Cardiac septum (tissue), 1 donor: ENCODE data around the gene A2M. TPM values are rescaled to one million over a fixed set of nuclear protein-coding genes. Genes with fewer than 3 reads are reported as not detected.

Experiments used
- DNase-seq: peaks from one replicate; pipeline ENCODE4 v3.0.0-alpha.2; 2020; ENCODE audit warnings: low spot score
- intact Hi-C: fragments of 100-400 bp; cut with DNase I; formaldehyde crosslinking; loops from one replicate; pipeline ENCODE4 v1.14.0; 2022
- total RNA-seq: library from RNA; stranded (reverse); fragmentation: NEBNext Ultra II Directional; extraction: Animal tissue kit (Norgen Biotek cat#: 25700); gene quantifications from one replicate; pipeline ENCODE4 v1.2.1, GENCODE V29; 2021
- donor health status: DM: no; HTN: no; CAD: no.

A2M gene
- total RNA-seq, 1 donor from 2014 or later = 588 TPM

- intact Hi-C loops = no loop called here
- DNase-seq = no peak
These were observed 8.8 kb upstream of the A2M start for GRCh38 chr12:9124383-9125031.

- intact Hi-C loops = no loop called here
- no peak for DNase-seq
These were observed 8.2 kb upstream of the A2M start for GRCh38 chr12:9123781-9124382.

GRCh38 chr12:9122091-9122609, 6.4 kb upstream of the A2M start:
- intact Hi-C loops = no loop called here
- DNase-seq = no peak

GRCh38 chr12:9120487-9121184, 4.9 kb upstream of the A2M start:
- DNase-seq = no peak
- intact Hi-C loops = no loop called here

- intact Hi-C loops = loop anchor here (5.0 to 10.0 kb wide), 3 partner anchors 44 to 167 kb away; no protein-coding TSS in a partner anchor
- DNase-seq = no peak
These were observed 2.4 kb upstream of the A2M start for GRCh38 chr12:9118158-9118557.

GRCh38 chr12:9114946-9115345, 773 bp downstream of the A2M start:
- intact Hi-C loops = loop anchor here (5.0 to 10.0 kb wide), 4 partner anchors 47 to 170 kb away; no protein-coding TSS in a partner anchor
- no peak for DNase-seq

GRCh38 chr12:9113987-9114309, 1.8 kb downstream of the A2M start:
- DNase-seq = no peak
- intact Hi-C loops = loop anchor here (5.0 to 10.0 kb wide), 2 partner anchors 47 to 171 kb away; no protein-coding TSS in a partner anchor

- no peak for DNase-seq
- intact Hi-C loops = loop anchor here (5.0 to 10.0 kb wide), 2 partner anchors 46 to 171 kb away; no protein-coding TSS in a partner anchor
These were observed 2.3 kb downstream of the A2M start for GRCh38 chr12:9113296-9113986.

- no peak for DNase-seq
- intact Hi-C loops = loop anchor here (5.0 to 10.0 kb wide), 2 partner anchors 45 to 173 kb away; no protein-coding TSS in a partner anchor
These were observed 3.5 kb downstream of the A2M start for GRCh38 chr12:9112076-9112853.

GRCh38 chr12:9111525-9111924, 4.2 kb downstream of the A2M start:
- no peak for DNase-seq
- intact Hi-C loops = loop anchor here (5.0 to 10.0 kb wide), 2 partner anchors 44 to 173 kb away; no protein-coding TSS in a partner anchor

GRCh38 chr12:9109737-9110491, 5.8 kb downstream of the A2M start:
- DNase-seq = no peak
- intact Hi-C loops = loop anchor here (5.0 to 10.0 kb wide), 2 partner anchors 43 to 175 kb away; no protein-coding TSS in a partner anchor

- intact Hi-C loops = no loop called here
- no peak for DNase-seq
These were observed 6.6 kb downstream of the A2M start for GRCh38 chr12:9109213-9109522.

GRCh38 chr12:9108504-9109212, 7.1 kb downstream of the A2M start:
- intact Hi-C loops = no loop called here
- DNase-seq = no peak

- DNase-seq = no peak
- intact Hi-C loops = no loop called here
These were observed 8.2 kb downstream of the A2M start for GRCh38 chr12:9107542-9107873.

GRCh38 chr12:9106610-9107541, 8.8 kb downstream of the A2M start:
- DNase-seq = no peak
- intact Hi-C loops = no loop called here

GRCh38 chr12:9106067-9106466, 9.7 kb downstream of the A2M start:
- no peak for DNase-seq
- intact Hi-C loops = no loop called here
